OCI-LY1 (cell line): ENCODE data around the gene TTC28.

ENCODE experiments used
- EZH2 ChIP-seq: fragments of 200-600 bp; sonication (generic), shearing (Covaris generic); IDR thresholded peaks from 2 replicates; pipeline ENCODE4 v1.8.0; 2017; ENCODE audit warnings: borderline replicate concordance, mixed run types, mild to moderate bottlenecking, antibody characterized with exemption, low read length, moderate library complexity, mixed read lengths
- TF ChIP-seq, protein P1 (sequence below): fragments of 200-600 bp; sonication (generic), shearing (Covaris generic); IDR thresholded peaks from 2 replicates; pipeline ENCODE4 v1.5.1; 2017; ENCODE audit warnings: mild to moderate bottlenecking, antibody characterized with exemption, low read length, moderate library complexity, mixed read lengths

DNA sequence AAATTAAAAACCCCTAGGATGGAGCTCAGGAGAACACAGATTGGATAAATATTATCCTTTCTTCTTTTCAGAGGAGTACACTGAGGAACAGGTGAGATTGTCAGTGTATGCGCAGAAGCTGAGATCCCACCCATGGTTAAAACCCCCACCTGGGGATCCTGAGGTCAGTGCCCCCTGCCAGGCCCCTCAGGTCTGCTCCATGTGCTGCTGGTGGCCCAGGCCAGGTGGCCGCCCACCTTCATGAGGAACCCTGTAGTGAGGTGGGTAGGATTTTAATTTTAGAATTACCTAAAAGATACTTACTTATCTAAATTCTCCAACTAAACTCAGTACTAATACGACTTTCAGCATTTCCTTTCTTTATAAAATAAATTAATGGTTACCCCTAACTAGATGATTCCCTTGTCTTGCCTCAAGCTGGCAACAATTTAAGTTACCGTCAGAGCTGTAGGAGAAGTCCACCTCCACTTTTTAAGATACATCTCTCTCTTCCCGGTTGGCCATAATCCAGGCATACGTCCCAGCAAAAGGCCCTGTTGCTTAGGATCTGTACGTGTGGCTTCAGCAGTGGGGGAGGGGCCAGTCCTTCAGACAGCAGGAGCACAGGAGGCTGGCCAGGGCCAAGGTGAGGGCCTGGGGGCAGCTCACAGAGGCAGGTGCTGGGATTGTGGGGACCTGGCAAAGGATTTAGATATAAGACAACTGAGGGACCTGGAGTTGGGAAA, 699.1 kb downstream of the TTC28 start:
- no peak for TF ChIP-seq EZH2
- TF ChIP-seq, protein P1, sequence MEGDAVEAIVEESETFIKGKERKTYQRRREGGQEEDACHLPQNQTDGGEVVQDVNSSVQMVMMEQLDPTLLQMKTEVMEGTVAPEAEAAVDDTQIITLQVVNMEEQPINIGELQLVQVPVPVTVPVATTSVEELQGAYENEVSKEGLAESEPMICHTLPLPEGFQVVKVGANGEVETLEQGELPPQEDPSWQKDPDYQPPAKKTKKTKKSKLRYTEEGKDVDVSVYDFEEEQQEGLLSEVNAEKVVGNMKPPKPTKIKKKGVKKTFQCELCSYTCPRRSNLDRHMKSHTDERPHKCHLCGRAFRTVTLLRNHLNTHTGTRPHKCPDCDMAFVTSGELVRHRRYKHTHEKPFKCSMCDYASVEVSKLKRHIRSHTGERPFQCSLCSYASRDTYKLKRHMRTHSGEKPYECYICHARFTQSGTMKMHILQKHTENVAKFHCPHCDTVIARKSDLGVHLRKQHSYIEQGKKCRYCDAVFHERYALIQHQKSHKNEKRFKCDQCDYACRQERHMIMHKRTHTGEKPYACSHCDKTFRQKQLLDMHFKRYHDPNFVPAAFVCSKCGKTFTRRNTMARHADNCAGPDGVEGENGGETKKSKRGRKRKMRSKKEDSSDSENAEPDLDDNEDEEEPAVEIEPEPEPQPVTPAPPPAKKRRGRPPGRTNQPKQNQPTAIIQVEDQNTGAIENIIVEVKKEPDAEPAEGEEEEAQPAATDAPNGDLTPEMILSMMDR = no peak
